GDM1 (cell line): Measurements from ENCODE around the gene ATP1B2.
"Not testable (repeated sequence)": the region's sequence is repeated elsewhere in the genome, so short reads cannot be mapped to it uniquely, and the experiment has no call there.

Experiments
- DNase-seq: peaks from one replicate; lab custom pipeline; 2025; lab: John Stamatoyannopoulos, UW

ATP1B2 gene

DNA sequence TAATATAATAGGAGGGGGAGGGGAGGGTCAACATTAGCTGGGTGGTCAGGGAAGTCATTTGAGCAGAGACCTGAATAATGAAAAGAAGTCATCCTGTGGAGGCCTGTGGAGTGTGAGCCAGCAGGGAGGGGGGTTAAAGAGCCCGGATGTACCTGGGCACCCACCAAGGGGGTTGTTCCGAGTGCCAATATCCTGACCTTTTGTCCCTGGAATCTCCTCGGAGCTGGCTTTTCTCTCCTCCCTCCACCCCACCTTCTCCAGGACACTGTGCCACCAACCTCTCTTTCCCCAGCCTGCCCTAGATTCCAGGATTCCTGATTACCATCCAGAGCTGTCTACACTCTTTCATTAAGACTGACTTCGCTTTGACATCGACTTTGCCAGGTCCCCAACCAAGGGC is 14.6 kb upstream of the ATP1B2 start:
- DNase-seq, result no peak

DNA sequence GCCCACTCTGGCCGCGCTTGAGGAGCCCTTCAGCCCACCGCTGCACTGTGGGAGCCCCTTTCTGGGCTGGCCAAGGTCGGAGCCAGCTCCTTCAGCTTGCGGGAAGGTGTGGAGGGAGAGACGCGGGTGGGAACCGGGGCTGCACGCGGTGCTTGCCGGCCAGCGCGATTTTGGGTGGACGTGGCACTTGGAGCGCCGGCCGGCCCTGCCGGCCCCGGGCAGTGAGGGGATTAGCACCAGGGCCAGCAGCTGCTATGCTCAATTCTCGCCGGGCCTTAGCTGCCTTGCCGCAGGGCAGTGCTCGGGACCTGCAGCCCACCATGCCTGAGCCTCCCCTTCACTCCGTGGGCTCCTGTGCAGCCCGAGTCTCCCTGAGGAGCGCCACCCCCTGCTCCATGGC is 9.9 kb upstream of the ATP1B2 start:
- no peak for DNase-seq

DNA sequence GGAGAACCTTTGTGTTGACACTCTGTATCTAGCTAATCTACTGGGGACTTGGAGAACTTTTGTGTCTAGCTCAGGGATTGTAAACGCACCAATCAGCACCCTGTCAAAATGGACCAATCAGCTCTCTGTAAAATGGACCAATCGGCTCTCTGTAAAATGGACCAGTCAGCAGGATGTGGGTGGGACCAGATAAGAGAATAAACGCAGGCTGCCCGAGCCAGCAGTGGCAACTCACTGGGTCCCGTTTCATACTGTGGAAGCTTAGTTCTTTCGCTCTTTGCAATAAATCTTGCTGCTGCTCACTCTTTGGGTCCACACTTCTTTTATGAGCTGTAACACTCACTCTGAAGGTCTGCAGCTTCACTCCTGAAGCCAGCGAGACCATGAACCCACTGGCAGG is 9.1 kb upstream of the ATP1B2 start:
- DNase-seq, result not testable (repeated sequence)

DNA sequence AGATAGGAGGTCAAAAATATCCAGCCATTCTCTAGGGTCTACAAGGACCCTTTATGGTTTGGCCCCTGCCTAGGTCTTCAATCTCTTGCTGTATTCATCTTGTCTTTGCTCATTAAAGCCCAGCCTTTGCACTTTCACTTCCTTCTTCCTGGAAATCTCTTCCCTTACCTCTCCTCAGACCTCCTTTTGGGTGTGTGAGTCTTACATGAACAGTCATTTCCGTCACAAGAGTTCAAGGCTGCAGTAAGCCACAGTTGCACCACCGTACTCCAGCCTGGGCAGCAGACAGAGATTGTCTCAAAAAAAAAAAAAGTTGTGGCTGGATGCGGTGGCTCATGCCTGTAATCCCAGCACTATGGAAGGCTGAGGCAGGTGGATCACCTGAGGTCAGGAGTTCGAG is 6.0 kb upstream of the ATP1B2 start:
- no peak for DNase-seq

DNA sequence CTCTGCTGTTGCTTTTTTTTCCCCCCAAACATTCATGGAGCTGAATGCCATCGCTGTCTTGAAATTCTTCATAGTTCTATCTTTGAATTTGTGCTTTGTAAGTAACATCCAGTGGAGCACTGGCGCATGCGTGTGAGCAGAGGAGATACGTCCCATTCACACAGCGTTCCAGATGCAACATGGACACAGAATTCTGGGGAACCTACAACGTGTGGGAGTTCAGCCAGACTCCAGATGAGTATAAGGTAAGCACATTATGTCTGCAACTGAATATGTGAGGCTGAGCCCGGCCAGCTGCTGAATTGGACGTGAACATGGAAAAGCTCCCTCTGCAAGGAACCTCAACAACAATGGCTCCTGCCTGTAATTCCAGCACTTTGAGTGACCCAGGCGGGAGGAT is 4.3 kb upstream of the ATP1B2 start:
- no peak for DNase-seq

DNA sequence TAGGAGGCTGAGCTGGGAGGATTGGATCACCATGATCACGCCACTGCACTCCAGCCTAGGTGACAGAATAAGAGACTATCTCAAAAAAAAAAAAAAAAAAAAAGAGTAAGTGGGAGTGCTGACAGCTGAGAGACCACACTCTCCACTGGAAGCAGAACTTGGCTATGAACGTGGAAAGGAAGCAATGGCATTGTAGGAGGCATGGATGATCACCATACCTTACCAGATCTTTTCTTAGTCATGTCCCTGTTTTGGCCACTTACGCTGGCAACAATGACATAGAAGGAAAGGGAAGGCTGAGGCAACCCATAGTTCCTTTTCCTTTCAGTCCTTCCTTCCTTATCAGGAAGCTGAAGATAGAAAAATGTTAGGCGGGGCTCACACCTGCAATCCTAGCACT is 3.7 kb upstream of the ATP1B2 start:
- DNase-seq, result no peak

DNA sequence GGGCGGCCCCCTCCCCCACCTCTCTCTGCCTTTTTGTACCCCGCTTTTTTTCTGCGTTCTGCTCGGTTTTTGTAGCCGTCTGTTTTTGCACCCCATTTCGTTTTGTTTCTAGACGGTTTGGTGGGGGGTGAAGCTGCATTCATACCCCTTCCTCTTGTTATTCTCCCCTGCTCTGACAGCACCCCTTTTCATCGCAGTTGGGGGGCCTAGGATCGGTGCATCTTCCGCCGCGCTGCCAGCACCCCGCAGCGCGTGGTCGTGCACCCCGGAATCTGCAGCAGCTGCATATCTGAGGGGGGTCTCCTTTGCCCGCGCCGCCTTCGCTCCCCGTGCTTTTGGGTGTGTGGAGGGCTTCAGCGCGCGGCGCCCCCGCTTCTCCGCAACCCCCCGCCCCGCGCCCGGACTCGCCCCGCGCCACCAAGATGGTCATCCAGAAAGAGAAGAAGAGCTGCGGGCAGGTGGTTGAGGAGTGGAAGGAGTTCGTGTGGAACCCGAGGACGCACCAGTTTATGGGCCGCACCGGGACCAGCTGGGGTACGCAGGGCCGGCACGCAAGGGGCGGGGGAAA is 455 bp downstream of the ATP1B2 start:
- DNase-seq, result no peak

DNA sequence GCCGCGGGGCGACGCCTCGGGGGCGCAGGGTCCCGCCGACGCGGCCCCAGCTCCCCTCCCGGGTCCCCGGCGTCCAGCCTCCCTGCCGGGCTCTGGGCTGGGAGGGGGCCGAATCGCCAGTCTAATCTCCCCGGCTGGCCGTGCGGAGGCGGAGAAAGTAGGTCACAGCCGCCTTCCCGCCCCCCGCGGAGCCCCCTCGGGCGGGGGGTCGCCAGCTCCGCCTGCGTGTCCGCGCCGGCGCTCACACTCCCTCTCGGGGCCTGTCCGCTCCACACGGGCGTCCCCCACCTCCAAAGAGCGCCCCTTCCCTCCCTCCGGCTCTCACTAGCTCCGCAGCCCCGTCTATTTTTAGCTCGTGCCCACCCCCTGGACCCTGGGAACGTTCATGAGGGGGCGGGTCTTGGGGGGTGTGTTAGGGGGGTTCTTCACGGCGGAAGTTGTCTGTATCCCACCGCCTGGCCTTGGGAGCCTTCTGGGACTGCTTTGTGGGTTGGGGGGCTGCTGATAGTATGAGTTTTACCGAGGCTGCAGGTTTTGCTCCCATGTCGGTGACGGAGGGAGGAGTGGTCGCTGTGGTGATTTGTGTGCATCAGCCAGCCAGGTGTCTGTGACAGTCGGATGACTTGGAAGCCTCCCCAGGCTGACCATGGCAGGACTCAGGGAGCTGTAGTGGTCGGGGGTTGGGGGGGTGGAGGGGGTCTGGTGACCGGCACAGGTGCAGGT is 1.1 kb downstream of the ATP1B2 start:
- DNase-seq, result no peak

DNA sequence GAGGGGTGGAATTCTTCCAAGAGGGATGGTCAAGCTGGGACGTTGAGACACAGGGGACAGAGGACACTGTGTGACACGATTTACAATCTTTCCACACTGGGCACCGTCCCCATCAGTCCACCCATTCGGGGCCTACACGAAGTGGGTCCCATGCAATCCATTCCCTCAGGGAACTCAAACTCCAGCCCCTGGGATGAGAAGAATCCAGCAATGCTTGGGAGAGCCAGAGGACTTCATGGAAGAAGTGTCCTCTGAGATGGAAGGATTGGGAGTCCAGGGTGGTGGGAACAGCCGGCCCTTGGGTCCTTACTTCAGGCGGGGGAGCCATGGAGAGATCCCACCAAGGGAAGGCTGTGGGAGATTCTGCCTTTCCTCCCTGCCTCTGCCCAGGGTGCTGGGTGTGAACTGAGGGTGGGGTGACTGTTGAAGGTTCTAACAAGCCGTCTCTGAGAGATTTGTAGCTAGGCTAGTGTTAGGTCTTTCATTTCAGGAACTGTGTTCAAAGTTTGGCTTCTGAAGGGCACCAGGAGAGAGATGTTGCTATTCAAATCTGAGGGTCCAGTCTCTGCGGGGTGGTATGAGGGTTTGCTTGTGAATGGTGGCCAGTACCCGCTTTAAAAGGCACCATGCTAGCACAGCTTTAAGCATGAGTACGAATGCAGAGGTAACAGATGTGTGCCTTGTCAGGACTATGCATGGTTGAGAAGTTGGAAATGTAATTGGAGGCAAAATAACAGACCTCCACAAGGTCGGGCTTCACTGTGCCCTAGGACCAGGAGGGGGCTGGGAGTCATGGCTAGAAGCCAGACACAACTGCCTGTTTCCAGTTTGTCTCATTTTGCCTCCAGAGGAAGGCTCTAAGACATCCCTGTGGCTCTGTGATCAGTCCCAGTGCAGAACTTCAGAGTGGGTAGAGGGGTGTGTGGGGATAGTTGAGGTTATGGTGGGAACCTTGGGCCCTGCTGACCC is 1.9 kb downstream of the ATP1B2 start:
- DNase-seq, result no peak

DNA sequence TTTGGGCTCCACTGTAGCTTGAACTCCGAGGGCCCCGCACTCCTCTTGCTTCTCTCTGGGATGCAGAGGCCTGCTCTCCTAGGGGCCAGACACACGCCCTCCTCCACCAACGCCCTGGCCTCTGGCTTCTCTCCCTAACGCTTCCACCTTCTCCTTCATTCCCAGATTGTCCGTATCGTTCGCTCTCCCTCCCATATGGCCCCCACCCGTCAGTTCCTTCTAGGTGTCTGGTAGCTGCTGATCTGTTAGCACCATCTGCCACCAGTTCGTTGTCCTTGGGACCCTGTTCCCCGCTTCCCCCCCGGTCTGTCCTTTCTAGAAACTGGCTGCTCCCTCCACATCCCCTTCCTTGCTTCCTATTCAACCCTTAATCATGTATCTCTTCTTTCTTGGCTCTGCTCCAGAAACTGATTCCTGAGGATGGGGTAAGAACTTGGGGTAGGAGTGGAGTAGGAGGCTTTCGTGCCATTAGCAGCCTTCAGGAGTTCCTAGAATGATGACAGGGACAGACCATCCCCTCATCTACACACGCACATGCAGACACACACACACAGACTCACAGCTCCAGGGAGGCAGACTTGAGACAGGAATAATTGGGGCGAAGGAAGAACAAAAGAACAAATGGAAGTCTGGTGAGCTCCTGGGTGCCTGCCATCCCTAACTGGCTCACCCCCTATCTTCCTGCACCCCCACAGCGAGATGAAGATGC is 4.3 kb downstream of the ATP1B2 start:
- no peak for DNase-seq

DNA sequence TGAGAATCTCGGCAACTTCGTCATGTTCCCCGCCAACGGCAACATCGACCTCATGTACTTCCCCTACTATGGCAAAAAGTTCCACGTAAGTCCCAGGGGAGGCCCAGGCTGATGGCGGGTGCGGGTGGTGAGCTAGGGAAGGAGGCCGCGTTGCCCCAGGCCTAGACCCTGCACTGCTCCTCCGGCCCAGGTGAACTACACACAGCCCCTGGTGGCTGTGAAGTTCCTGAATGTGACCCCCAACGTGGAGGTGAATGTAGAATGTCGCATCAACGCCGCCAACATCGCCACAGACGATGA is 4.8 kb downstream of the ATP1B2 start:
- DNase-seq, result no peak

DNA sequence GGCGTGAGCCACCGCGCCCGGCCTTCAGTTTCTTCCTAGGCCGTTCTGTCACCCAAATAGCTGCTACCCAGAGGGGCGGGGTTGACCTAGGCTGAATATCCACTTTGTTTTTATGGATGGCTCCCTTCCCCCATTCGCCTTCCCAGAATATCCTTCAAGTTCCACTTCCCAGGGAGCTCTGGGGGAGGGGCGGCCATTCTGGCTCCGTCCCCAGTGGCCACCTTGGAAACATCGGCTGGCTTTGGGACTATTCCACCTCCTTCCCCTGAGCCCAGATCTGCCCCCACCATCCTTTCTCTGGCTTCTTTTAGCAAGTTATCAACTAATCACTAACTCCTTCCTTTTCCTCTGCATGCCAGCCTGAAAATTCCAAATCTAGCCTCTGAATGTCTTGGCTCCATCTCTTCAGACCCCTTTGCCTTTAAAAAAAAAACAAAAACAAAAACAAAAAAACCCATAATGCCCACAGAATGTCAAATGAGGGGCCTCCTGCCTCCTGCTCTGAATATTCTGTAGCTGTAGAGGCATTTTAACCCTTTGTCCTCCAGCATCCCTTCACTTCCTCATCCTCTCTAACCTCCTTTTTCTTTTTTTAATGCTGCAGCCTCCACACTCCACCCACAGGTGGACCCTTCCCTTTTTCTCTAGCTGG is 6.4 kb downstream of the ATP1B2 start:
- DNase-seq, result peak; percentile 17

DNA sequence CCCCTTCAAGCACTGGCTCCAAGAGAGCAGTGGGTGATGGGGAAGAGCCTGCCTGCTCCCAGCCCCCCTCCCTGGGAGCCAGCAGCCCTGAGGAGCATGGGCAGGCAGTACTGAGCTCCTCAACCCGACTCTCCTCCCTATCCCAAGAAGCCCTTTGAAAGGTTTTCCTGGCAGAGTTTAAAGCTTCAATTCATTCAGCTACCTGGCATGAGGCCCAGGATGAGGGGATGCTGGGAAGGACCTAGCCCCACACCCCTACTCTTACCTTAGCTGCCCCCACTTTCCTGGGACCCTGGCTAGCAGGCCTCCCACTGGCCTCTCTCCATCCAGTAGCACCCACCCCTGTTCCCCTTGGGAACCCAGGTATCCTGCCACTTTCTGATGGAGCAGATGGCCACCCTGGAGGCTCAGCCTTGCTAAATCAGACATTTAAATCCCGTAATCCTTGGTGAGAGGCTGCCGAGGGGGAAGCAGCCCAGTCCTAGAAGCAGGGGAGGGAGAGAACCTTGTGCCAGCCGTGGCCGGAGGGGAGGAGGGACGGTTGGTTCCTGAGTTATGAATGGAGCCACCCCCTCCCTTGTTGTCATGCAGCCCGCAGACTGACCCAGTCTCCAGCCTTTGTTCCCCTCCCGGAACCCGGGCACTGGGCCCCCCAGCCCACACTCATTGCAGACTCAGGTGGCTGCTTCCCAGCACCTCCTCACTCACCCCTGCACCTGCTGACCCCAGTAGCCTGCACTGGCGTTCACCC is 17.1 kb downstream of the ATP1B2 start:
- DNase-seq, result no peak

DNA sequence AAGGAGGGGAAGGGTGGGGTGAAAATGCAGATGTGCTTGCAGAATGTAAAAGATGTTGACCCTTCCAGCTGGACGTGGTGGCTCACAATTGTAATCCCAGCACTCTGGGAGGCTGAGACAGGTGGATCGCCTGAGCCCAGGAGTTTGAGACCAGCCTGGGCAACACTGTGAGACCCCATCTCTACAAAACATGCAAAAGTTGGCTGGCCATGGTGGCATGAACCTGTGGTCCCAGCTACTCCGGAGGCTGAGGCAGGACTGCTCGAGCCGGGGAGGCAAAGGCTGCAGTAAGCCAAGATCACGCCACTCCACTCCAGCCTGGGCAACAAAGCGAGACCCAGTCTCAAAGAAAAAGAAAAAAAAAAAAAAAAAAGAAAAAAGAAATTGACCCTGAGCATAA is 17.8 kb downstream of the ATP1B2 start:
- DNase-seq, result no peak

DNA sequence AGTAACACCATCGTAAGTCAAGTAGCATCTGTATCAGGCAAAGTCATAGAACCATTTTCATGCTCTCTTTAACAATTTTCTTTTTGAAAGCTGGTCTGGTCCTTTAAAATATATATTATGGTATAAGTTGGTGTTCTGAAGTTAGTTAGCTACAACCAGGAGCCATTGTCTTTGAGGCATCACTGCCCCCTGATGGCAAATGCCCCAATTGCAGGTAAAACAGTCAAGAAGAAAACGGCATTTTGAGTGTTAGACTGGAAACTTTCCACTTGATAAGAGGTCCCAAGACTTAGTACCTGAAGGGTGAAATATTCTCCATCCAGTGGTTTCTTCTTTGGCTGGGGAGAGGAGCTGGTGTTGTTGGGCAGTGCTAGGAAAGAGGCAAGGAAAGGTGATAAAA is 22.5 kb downstream of the ATP1B2 start:
- no peak for DNase-seq

DNA sequence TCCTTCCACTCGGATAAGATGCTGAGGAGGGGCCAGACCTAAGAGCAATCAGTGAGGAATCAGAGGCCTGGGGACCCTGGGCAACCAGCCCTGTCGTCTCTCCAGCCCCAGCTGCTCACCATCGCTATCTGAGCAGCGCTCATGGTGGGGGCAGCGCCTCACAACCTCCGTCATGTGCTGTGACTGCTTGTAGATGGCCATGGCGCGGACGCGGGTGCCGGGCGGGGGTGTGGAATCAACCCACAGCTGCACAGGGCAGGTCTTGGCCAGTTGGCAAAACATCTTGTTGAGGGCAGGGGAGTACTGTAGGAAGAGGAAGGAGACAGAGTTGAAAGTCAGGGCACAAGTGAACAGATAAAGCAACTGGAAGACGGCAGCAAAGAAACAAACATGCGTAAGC is 24.2 kb downstream of the ATP1B2 start:
- DNase-seq, result no peak

DNA sequence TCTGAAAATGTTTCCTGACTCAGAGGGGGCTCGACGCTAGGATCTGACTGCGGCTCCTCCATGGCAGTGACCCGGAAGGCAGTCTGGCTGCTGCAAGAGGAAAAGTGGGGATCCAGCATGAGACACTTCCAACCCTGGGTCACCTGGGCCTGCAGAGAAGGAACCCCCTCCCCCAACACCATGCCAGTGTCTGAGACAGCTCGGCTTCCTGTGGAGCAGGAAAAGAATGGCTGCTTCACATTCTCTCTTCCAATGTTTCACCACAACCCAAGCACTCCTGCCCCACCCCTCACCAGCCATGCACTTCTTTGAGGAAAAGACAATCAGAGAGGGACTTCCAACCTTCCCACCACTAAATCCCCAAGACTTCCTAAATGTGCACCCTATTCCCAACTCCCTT is 25.8 kb downstream of the ATP1B2 start:
- DNase-seq, result no peak

DNA sequence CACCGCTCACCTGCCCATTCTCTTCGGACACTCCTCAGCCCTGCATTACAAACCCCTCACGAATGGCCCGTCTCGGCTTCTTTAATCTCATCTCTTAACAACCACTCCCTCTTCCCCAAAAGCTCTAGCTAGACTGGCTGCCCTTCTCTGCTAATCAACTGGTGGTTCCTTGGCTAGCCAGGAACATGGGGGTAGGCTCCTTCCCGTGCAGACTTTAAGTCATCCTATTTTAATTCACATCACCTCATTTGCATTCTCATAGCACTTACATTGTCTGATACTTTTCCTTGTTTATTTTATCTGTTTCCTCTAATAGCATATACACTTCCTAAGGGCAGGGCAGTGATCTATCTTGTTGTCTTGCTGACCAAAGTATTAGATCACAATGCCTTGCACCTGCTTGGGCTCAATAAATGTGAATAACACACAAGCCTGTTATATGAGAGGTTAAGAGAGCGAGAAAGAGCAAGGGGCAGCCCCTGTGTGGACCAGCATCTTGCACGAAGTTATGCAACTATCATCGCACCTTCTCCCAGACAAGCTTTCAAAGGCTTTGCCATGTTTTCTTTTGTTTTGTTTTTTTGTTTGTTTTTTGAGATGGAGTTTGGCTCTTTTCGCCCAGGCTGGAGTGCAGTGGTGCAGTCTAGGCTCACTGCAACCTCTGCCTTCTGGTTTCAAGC is 26.8 kb downstream of the ATP1B2 start:
- no peak for DNase-seq

DNA sequence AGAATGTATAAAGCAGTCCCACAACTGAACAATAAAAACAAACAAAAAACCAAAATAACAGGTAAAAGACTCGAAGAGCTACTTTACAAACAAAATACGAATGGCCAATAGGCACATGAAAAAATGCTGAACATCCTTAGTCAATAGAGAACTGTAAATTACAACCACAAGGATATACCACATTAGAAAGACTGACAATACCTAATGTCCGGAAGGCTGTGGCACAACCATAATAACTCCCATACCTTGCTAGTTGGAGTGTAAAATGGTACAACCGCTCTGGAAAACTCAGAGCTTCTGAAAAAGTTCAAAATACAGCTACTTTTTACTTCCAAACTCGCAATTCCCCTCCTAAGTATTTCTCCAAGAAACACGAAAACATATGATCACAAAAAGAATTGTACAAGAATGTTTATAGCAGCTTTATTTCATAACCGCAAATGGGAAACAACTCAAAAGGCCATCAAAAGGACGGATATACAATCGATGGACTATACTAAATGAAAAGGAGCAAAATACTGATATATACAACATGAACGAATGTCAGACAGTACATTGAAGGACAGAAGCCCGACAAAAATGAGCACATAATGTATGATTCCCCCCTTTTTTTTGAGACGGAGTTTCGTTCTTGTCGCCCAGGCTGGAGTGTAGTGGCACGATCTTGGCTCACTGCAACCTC is 34.3 kb downstream of the ATP1B2 start:
- no peak for DNase-seq

DNA sequence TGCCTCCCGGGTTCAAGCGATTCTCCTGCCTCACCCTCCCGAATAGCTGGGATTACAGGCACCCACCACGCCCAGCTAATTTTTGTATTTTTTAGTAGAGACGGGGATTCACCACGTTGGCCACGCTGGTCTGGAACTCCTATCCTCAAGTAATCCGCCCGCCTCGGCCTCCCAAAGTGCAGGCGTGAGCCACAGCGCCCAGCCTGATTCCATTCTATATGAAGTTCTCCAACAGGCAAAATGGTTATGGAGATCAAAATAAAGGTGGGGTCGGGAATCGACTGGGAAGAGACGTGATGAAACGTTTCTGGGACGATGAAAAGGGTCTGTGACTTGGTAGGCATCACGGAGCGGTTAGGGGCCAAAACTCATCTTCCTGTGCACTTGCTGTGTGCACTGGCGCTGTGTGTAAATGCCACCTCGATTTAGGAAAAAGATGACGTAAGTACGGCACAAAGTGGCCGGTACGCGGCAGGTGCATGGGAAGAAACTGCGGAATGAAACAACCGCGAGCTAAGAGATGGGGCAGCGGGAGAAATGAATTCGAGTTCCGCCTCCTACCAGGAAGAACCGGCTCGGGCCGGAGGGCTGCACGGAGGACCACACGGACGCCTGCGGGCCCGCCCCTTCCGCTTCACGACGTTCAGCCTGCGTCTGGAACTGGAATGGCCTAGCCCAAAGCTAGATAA is 35.0 kb downstream of the ATP1B2 start:
- peak; percentile 86 for DNase-seq
